Psoas muscle (tissue), 8 donors: ENCODE results near the gene TRPV3. TPM values are rescaled to one million over a fixed set of nuclear protein-coding genes. Genes with fewer than 3 reads are reported as not detected.
A peak's percentile ranks its signal among the peaks of the same experiment; 100 is the strongest.

Experiments used
- ATAC-seq, 4 donors: fragments of 200-7000 bp; cut with Tn5 transposase; one replicate each; pipeline ENCODE4 v1.9.1; 2020; ENCODE audit warnings: moderate library complexity in 3 of 4, mild to moderate bottlenecking in 2 of 4
- DNase-seq, 2 donors: peaks; one replicate each; pipeline ENCODE4 v3.0.0-alpha.2; 2020
- H3K27ac ChIP-seq: fragments of 200-600 bp; one replicate; pipeline ENCODE4 v1.8.0; 2022
- H3K27me3 ChIP-seq, 3 donors: fragments of 200-600 bp in 1 of 3; one replicate each; pipeline versions ENCODE4 v1.6.1 to v1.8.0; 2013 to 2022; ENCODE audit warnings: low read length in 2 of 3, mild to moderate bottlenecking in 2 of 3, moderate library complexity in 1 of 3; ENCODE audit not compliant: insufficient read depth in 3 of 3
- H3K36me3 ChIP-seq, 2 donors: fragments of 200-600 bp in 1 of 2; one replicate each; pipeline versions ENCODE4 v1.6.1 to v1.8.0; 2013 to 2022; ENCODE audit warnings: low read depth in 1 of 2, mild to moderate bottlenecking in 1 of 2, moderate library complexity in 1 of 2; ENCODE audit not compliant: insufficient read depth in 1 of 2
- H3K4me1 ChIP-seq: fragments of 200-600 bp; one replicate; pipeline ENCODE4 v1.8.0; 2022
- H3K4me3 ChIP-seq: fragments of 200-600 bp; one replicate; pipeline ENCODE4 v1.8.0; 2022; ENCODE audit warnings: mild to moderate bottlenecking
- H3K9me3 ChIP-seq: fragments of 200-600 bp; one replicate; pipeline ENCODE4 v1.8.0; 2022
- CTCF ChIP-seq: fragments of 200-600 bp; IDR thresholded peaks from one replicate; pipeline ENCODE4 v1.8.0; 2022; ENCODE audit warnings: antibody characterized with exemption
- WGBS, 3 donors: extraction: QIAGEN DNeasy Blood & Tissue Kit; methylation state at CpG; one replicate each; pipeline versions ENCODE4 v1.1.6 to v1.1.7; 2013; 5-methylcytosine and 5-hydroxymethylcytosine counted together
- intact Hi-C, 2 donors: fragments of 100-400 bp; cut with DNase I; formaldehyde crosslinking; loops; one replicate each; pipeline versions ENCODE4 v1.11.0 to v1.14.2; 2022
- polyA plus RNA-seq, 3 donors: library from polyadenylated mRNA; stranded (reverse); fragments of 200-250 nt; gene quantifications; one replicate each; pipeline ENCODE4 v1.2.3, GENCODE V29; 2013
- total RNA-seq, 4 donors: library from RNA; stranded (reverse); fragmentation: NEBNext Ultra II Directional in 2 of 4; extraction: Animal tissue kit (Norgen Biotek cat#: 25700) in 2 of 4; gene quantifications; one replicate each; pipeline versions ENCODE4 v1.2.1 to v1.2.4, GENCODE V29; 2021 to 2023
- donor health status: healthy with polysubstance abuse.
- donor health status: DM: no; HTN: no; CAD: no; lungs with moderate emphysema.
- donor health status: Bipolar disorder and iron deficiency.
- donor health status: healthy.
- donor health status: DM: yes; HTN: yes; CAD: no.
- donor health status: DM: no; HTN: no; CAD: no.
- donor health status: DM: no; HTN: no; CAD: no.
- donor health status: DM: yes; HTN: yes; CAD: no.

TRPV3 gene
- total and polyA plus RNA-seq, 7 donors: 0.32 to 10.1 (median 0.71) TPM

GRCh38 chr17:3482852-3483251 is 74.8 kb downstream of the TRPV3 start:
- Histone ChIP-seq H3K4me1 (no peaks in the 10 kb centered on the region), H3K27ac (no peak overlapping the region), H3K27me3 (no peaks in the 10 kb centered on the region), H3K4me3 (no peak overlapping the region), H3K36me3 (peaks cover 0 to 3% of the 10 kb centered on the region in 2 donors), H3K9me3 (no peaks in the 10 kb centered on the region)
- TF ChIP-seq CTCF: no peak
- intact Hi-C loops: no loop called here
- DNase-seq: no peak
- 60 to 68% (median 67%) methylated on average over 1 to 3 of the region's 3 CpGs for WGBS, 3 donors
- ATAC-seq: no peak

DNA sequence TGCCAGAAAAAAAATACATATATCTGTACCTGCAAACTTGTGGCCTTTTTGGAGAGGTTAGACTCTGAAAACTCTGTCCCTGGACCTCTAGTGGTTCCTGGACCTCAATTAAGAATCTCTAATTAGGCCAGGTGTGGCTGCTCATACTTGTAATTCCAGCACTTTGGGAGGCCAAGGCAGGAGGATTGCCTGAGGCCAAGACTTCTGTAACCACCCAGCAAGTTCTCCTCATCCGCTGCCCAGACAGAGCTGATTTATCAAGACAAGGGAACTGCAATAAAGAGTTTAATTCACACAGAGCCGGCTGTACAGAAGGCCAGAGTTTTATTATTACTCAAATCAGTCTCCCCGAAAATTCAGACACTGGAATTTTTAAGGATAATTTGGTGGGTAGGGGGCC is 77.6 kb downstream of the TRPV3 start:
- Histone ChIP-seq H3K27ac (no peak overlapping the region), H3K4me3 (no peak overlapping the region), H3K27me3 (no peaks in the 10 kb centered on the region), H3K36me3 (peaks cover 0 to 3% of the 10 kb centered on the region in 2 donors), H3K9me3 (no peaks in the 10 kb centered on the region), H3K4me1 (no peaks in the 10 kb centered on the region)
- intact Hi-C loops: no loop called here
- 88 to 92% (median 90%) methylated on average over 3 of the region's 3 CpGs for WGBS, 3 donors
- no peak for TF ChIP-seq CTCF
- DNase-seq (no peak), ATAC-seq (no peak)

GRCh38 chr17:3475812-3476610 is 81.6 kb downstream of the TRPV3 start, which contains the start of gene ASPA:
Gene ASPA (plus strand): TSS chr17:3475997. CDS start chr17:3476160, 163 bp downstream.
- H3K4me3 ChIP-seq: peak within 1 kb of the TSS; percentile 70

DNA sequence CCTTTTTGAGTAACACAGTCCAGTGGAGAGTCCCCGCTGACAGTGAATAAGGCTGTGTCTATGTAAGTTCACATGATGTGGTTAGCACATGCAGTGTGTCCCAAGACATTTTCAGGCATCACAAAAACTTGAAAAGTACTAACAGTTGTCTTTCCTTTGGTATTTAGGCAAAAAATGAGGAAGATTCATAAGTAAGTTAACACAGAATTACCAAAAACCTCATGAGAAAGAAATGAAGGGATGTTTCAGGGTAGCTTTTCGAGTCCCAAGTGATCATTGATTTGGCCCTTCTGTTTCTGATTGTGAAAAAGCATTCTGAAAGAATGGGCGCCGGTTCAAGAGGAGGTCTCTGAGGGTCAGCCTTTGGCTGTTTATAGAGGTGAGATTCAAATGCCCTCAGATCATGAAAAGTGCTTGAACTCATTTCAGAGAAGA is 82.3 kb downstream of the TRPV3 start:
- no peaks in the 10 kb centered on the region for H3K9me3 ChIP-seq
- WGBS, 3 donors: 54 to 62% (median 59%) methylated on average over 4 of the region's 4 CpGs
- no peaks in the 10 kb centered on the region for H3K36me3 ChIP-seq
- H3K4me1 ChIP-seq: no peaks in the 10 kb centered on the region
- peak; percentile 43 to 61 for DNase-seq
- ATAC-seq: peak in 3 of 4 donors; percentile 38 to 41 (median 39)
- no peaks in the 10 kb centered on the region for H3K27me3 ChIP-seq
- intact Hi-C loops: no loop called here
- H3K27ac ChIP-seq: peak overlapping the region; percentile 66
- H3K4me3 ChIP-seq: peak overlapping the region; percentile 70
- no peak for TF ChIP-seq CTCF

More at GRCh38 chr17:3475812-3476610, 81.6 kb downstream of the TRPV3 start, which contains the start of gene ASPA:
- no peaks in the 10 kb centered on the region for H3K36me3 ChIP-seq
- DNase-seq: no peak
- TF ChIP-seq CTCF: no peak
- no peaks in the 10 kb centered on the region for H3K9me3 ChIP-seq
- peak within 1 kb of the TSS; percentile 66 for H3K27ac ChIP-seq
- H3K4me1 ChIP-seq: no peaks in the 10 kb centered on the region
- H3K27me3 ChIP-seq: no peaks in the 10 kb centered on the region
- ATAC-seq: peak; percentile 56 to 86 (median 64)
- intact Hi-C loops: no loop called here
- 15 to 32% (median 20%) methylated on average over 7 of the region's 7 CpGs for WGBS, 3 donors
